GM19467 (cell line): Measurements from ENCODE around the gene C1orf174.

Source experiments
- ATAC-seq: cut with Tn5 transposase; IDR thresholded peaks from one replicate; pipeline ENCODE4 v1.9.1; 2021; ENCODE audit warnings: mild to moderate bottlenecking, moderate library complexity; ENCODE audit not compliant: unreplicated experiment

C1orf174 gene

DNA sequence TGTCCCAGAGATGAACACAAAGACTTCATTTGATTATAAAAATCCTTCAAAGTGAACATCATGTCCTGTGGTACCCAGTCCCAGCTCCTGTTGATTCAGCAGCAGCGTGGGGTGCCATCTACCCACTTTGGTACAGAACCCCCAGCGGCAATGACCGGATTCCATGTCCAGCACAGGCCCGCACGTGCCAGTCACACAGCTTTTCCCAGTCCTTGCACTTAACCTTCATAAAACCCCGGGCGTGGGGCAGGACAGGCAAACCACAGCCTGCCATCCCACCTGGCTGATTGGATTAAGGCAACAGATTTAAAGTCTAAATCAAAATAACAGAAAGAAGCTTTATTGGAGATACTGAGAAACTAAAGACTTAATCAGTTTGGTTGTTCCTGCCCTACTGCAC, 58.6 kb downstream of the C1orf174 start:
- no peak for ATAC-seq
